T follicular helper cell (primary cell): ENCODE measurements around the gene CLDN7.

Source experiments
- DNase-seq: peaks from one replicate; pipeline ENCODE4 v3.0.0-alpha.2; 2020; ENCODE audit warnings: low read depth

The CLDN7 gene

DNA sequence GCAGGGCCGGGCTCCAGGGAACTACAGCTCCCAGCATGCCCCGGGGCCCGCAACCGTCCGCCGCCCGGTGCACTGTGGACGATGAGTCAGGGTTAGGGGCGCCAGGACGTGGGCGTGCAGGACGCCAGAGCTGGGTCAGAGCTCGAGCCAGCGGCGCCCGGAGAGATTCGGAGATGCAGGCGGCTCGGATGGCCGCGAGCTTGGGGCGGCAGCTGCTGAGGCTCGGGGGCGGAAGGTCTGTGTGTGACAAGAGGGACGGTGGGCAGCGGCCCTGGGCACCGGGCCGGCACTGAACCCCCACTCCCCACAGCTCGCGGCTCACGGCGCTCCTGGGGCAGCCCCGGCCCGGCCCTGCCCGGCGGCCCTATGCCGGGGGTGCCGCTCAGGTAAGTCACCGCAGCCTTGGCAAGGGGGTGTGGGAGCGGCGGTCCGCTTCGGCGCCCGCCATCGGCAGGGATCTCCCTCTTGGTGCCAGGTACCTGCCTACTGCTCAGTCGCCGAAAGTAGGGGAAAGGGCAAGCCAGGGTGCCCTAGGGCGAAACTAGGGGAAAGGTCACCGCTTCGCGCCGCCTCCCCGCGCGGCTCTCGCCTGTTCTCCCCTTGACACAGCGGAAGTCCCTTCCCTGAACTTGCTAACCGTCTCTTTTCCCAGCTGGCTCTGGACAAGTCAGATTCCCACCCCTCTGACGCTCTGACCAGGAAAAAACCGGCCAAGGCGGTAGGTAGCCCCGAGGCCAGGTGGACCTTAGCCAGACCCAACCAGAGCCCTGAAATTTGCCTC, 42.3 kb downstream of the CLDN7 start, which contains the start of the genes ACADVL and DLG4:
Gene ACADVL (plus strand): TSS at position 127 of the 781 bp plus-strand sequence. CDS start 47 bp downstream, at position 174.
Gene DLG4 (minus strand): TSS at position 25 of the 781 bp plus-strand sequence.
- DNase-seq = peak; percentile 60

DNA sequence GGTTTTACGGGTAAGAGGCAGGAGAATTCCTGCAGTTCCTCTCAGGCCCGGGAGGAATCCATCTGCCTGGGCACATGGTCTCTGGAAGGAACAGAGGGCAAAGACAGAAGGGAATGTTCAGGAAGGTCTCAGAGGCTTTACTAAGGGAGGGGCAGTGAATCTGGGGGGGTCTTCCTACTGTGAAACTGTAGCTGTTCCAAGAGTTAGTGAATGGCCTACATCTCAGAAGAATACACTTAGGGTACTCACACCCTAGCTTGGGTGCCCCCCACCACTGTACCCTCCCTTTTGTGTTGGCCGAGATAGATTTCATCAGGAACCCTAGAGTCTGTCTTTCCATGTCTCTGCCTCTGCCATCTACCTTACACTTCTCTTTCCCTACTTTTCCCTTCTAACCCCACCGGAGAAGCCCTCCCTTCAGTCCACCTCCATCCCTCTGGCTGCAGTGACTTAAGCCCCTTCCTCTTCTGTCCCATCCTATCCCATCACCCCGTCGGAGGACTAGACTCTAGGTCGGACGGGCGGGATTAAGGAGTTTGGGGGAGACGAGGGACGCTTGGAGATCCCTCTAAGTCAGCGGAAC, 43.0 kb downstream of the CLDN7 start:
- no peak for DNase-seq

DNA sequence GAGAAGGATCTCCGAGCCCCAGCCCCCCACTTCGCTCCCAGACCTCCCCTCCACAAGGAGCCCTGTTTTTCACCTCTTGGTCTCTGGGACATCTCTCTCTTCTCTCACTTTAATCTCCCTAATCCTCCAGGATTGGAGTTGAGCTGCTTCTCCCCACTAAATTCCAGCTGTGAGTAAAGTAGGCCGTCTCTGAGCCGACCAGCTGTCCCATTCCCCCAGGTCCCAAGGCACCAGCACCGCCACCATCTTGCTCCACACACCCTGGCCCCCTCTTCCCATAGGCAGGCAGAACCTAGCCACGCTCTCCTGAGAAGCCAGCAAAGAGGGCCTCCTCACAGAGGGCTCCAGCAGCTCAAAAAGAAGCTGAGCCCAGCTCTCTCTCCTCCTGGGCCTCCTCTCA, 43.5 kb downstream of the CLDN7 start:
- no peak for DNase-seq

DNA sequence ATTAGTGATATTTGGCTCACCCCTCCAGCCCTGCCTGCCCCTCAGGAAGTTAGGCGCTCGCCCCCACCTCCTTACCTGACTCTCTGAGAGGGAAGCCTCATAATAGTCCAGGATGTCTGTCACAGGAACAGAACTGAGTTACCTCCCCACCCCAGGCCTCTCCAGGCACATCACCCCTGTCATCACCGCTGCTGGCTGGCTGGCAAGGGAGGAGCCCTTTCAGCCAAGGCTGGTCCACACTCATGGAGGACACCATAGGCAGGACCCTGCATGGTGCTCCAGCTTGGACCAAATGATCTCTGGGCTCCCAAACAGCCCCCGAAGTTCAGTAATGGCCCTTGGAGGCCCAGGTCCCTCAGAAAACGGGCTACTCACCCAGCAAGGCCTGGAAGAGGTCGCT, 44.1 kb downstream of the CLDN7 start:
- DNase-seq = no peak

DNA sequence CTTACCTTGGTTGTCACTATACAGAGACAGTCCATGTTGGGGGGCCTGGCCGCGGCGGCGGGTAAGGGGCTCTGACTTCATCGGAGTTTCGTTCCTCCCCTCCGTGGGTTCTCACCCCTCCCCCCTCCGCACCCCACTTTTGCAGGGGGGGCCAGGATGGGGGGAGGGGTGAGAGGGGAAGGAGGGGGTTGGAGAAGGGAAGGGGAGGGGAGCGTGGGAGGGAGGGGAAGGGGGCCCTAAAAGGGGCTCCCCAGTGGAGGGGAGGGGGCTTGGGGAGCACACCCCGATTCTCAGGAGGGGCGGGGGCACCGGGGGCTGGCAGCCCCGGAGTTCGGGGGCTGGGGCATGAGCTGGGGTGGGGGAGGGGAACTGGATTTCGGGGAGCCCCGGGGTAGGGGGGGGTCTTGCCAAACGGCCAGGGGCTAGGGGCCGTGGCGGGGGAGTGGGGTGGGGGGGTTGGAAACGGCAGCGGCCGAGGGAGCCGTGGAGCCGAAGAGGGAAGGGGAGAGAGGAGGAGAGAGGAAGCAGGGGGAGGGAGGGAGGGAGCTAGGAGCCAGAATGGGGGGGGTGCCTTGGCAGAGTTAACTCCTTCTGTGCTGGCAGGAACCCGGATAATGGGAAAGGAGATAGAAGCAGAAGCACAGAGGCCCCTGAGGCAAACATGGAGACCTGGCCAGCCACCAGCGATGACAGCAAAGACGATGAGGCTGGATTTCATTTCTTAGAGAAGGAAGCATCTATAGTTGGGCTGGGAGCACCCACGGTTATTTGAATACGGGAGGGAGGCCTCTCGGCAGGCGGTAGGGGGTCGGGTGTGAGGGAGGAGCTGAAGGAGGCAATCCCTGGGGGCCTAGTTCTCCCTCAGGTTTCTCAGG, 44.9 kb downstream of the CLDN7 start:
- DNase-seq = no peak

DNA sequence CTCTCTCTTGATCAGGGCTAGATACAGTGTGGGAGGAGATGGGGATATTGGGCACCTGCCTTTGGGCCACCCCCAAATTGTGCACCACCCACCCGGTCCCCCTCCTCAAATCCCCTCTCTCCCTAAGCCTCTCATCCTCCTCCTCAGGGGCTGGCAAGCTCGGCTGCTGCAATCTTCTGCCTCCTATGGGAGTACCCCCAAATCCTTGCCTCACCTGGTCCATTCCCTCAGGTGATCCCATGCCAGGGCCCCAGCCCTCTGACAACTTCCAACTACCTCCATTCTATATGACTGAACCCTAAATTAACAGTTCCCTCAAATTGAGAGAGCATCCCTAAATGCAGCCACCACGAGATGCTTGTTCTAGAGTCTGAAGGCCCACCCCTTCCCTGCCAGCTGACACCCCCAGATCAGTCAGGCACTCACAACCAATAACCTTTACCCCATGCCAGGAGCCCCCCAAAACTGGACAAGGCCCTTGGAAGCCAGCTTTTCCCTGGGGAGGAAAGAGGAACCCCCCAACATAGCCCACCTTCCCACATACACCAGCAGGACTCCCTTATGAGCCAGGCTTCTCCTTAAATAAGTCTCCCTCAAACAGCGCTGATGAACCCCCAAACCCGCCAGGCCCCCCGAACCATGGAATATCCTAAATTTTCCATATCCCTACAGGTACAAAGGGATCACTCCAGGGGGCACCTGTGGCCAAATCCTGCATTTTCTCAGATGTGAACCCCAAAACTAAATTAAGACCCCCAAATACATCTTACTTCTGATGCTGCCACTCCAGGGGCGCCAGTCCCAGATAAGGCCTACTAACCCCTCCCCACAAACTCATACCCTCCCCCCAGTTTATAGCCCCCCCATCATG, 45.8 kb downstream of the CLDN7 start:
- no peak for DNase-seq

DNA sequence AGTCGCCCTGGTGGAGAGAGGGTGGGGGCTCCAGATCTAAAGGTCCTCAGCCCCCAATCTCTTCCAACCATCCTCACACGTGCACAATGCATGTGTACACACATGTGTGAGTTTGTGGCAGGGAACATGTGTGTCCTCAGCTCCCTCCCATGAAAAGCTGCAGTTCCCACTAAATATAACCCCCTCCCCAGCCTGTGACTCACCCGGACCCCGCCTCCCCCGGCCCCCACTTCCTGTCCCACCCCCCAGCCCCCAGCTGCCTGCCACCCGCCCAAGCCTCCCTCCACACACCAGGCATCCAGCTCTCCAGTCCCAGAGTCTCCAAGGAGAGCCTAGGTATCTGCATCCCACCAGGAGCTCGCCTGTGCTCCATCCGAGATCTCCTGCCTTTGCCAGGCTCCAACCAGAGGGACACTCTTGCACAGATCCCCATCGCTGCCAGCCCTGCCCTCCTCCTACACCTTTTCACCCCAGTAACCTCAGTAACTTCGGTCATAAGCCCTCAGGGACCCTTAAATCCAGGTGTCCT, 46.6 kb downstream of the CLDN7 start:
- no peak for DNase-seq

DNA sequence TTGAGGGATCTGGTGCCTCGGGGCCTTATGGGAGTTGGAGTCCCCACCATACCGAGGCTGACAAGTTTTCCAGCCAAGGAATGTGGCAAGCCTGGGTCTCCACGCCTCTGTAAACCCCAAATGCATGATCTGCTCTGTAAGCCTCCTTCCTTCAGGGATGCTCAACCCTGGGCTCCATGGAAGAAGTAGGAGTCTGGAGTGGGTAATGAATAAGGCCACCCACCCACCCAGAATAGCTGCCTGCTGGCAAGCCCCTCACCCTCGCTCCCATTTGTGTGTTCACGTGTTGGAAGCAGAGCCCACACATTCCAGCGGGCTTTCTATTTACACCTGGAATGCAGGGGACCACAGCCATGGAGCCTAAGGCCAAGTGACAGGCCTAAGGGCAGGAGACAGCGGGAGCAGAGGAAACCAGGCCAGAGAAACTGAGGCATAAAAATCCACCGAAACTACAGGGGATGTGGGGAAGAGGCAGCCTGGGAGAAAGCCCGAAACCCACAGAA, 47.1 kb downstream of the CLDN7 start:
- DNase-seq = no peak

DNA sequence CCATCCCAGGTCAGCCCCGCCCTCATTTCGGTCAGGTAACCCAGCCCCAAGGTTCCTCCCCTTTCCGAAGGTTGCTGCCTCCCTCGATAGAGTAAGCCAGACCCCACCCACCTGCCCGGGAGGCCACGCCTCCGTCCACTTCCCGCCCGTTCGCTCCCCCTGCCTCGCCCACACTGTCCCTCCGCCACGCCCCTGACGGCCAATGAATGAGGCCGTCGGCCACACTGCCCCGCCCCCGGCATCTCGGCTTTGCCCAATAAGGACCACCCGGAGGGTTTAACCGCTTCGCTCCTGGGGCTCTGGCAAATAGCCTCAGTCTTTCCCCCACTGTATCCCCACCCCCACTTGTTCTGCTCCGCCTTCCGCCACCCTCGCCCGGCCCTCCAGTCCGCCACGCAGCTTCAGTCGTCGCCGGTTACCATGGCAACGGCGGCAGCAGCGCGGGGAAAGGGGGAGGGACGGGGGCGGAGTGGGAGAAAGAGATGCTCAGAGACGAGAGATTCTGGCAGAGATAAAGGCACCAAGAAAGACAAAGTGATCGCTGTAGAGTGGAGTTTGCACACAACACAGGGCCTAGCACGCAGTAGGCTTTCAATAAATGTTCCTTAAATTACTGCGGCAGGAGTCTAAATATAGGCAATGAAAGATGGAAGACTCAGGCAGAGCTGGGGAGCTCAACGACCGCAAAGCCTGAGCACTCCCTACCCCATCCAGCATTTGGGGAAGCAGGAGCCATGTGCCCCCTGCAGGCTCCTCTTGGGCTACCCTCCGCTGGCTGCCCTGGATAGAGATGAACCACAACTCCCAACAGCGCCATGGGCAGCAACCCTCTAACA, 47.8 kb downstream of the CLDN7 start:
- DNase-seq = peak; percentile 98

DNA sequence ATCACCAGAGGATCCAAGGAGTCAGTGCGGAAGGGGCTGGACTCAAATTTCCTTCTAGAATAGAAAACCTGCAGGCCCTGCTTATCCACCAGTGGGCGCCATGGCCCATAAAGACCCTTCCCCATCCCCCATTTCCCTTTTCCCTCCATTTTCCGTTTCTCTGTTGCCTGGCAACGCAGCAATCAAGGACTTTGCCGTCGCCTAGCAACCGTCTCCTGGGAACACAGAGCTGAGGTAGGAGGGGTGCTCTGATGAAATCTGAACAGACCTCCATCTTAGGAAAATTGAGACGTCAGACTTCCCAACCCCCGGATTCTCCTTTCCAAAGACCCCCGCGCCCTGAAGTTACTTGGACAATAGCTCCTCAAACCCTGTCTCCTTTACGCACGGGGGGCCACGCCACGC, 48.4 kb downstream of the CLDN7 start:
- DNase-seq = peak; percentile 75

DNA sequence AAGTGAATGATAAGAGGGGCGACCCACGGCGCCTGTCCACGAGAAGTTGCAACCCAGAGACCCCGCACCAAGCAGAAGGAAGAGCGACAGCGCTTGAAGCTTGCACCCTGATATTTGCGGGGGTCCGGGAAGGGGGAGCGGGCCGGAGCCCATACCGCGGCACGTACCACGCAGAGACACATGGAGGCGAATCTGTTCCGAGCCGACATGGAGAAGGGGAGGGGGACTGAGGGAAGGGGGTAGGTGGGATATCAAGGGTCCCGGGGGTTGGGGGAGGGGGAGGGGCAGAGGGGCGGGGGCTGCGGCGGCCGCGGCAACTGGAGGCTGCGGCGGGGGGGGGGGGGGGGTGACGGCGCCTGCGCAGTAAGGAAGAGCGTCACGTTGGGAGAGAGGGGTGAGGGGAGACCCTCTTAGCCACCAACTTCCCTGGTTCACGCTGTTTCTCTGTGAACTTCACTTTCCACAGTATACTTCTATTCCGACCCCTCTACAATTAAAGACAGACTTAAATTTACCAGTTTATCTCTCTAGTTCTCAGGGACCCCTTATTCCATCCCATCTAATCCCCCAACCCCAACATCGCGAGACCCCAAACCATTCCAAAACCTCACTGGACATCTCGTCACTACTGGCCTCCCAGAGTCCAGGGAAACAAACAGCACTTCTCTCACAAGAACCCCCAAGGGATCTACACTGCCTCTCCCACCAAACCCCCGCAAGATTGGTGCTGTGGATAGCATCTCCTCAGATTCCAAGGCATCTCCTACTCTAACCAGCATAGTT, 50.6 kb downstream of the CLDN7 start:
- no peak for DNase-seq
